HL-60 (cell line): Measurements from ENCODE around the gene MIF.

Source experiments
- POLR2AphosphoS5 ChIP-seq: IDR thresholded peaks from 2 replicates; pipeline ENCODE4 v1.6.1; 2012; ENCODE audit warnings: low read depth
- TF ChIP-seq, protein P1 (sequence below): IDR thresholded peaks from one replicate; pipeline ENCODE4 v1.5.1; 2011; ENCODE audit warnings: low read length, control low read depth, inconsistent platforms; ENCODE audit not compliant: insufficient read depth

- TF ChIP-seq, protein P1, sequence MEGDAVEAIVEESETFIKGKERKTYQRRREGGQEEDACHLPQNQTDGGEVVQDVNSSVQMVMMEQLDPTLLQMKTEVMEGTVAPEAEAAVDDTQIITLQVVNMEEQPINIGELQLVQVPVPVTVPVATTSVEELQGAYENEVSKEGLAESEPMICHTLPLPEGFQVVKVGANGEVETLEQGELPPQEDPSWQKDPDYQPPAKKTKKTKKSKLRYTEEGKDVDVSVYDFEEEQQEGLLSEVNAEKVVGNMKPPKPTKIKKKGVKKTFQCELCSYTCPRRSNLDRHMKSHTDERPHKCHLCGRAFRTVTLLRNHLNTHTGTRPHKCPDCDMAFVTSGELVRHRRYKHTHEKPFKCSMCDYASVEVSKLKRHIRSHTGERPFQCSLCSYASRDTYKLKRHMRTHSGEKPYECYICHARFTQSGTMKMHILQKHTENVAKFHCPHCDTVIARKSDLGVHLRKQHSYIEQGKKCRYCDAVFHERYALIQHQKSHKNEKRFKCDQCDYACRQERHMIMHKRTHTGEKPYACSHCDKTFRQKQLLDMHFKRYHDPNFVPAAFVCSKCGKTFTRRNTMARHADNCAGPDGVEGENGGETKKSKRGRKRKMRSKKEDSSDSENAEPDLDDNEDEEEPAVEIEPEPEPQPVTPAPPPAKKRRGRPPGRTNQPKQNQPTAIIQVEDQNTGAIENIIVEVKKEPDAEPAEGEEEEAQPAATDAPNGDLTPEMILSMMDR: peak; percentile 29
- TF ChIP-seq POLR2AphosphoS5: no peak; the same call in none of the 2 replicates
Observed at GRCh38 chr22:23894710-23895598, 771 bp downstream of the MIF start.
